Osteoblast (primary cell): ENCODE data around the gene OR14A16. TPM values are rescaled to one million over a fixed set of nuclear protein-coding genes. Genes with fewer than 3 reads are reported as not detected.

Source experiments
- DNase-seq: peaks from one replicate; pipeline ENCODE4 v3.0.0; 2011; ENCODE audit warnings: low spot score, mixed read lengths; ENCODE audit not compliant: insufficient read length; ENCODE audit errors: missing footprints
- H2AFZ ChIP-seq: 2 replicates; pipeline ENCODE4 v1.6.0; 2011; ENCODE audit warnings: mild to moderate bottlenecking, low read length
- H3K27ac ChIP-seq: 2 replicates; pipeline ENCODE4 v1.5.1; 2011; ENCODE audit warnings: mild to moderate bottlenecking, low read depth, low read length, moderate library complexity
- H3K27me3 ChIP-seq: 2 replicates; pipeline ENCODE4 v1.6.0; 2012; ENCODE audit warnings: mild to moderate bottlenecking, control low read depth, inconsistent platforms, low read length, moderate library complexity; ENCODE audit not compliant: insufficient read depth
- H3K36me3 ChIP-seq: 2 replicates; pipeline ENCODE4 v1.5.1; 2011; ENCODE audit warnings: mild to moderate bottlenecking, low read length, control low read depth, moderate library complexity; ENCODE audit not compliant: insufficient read depth
- H3K4me1 ChIP-seq: 2 replicates; pipeline ENCODE4 v1.5.1; 2011; ENCODE audit warnings: mild to moderate bottlenecking, low read length, control low read depth, moderate library complexity; ENCODE audit not compliant: insufficient read depth
- H3K4me2 ChIP-seq: 2 replicates; pipeline ENCODE4 v1.6.0; 2011; ENCODE audit warnings: mild to moderate bottlenecking, low read length; ENCODE audit not compliant: insufficient read depth
- H3K4me3 ChIP-seq: fragments of 200-600 bp; sonication (generic); 3 replicates; pipeline ENCODE4 v1.5.1; 2012; ENCODE audit warnings: mild to moderate bottlenecking, low read length, inconsistent platforms; ENCODE audit not compliant: insufficient read depth
- H3K79me2 ChIP-seq: 2 replicates; pipeline ENCODE4 v1.6.0; 2012; ENCODE audit warnings: mild to moderate bottlenecking, low read length, control low read depth, inconsistent platforms; ENCODE audit not compliant: insufficient read depth
- H3K9me3 ChIP-seq: 2 replicates; pipeline ENCODE4 v1.5.1; 2011; ENCODE audit warnings: low read depth, low read length, control low read depth
- H4K20me1 ChIP-seq: 2 replicates; pipeline ENCODE4 v1.6.0; 2012; ENCODE audit warnings: mild to moderate bottlenecking, low read length, control low read depth; ENCODE audit not compliant: insufficient read depth
- CTCF ChIP-seq: IDR thresholded peaks from 2 replicates; pipeline ENCODE4 v1.5.1; 2011; ENCODE audit warnings: mild to moderate bottlenecking, low read depth, low read length, moderate library complexity; ENCODE audit errors: extremely low read depth
- total RNA-seq: library from RNA; depleted of rRNA; stranded (reverse); fragments of >200 nt; gene quantifications from 2 replicates; pipeline ENCODE4 v1.2.3, GENCODE V29; 2012

The OR14A16 gene
- total RNA-seq, 1 donor = not detected

DNA sequence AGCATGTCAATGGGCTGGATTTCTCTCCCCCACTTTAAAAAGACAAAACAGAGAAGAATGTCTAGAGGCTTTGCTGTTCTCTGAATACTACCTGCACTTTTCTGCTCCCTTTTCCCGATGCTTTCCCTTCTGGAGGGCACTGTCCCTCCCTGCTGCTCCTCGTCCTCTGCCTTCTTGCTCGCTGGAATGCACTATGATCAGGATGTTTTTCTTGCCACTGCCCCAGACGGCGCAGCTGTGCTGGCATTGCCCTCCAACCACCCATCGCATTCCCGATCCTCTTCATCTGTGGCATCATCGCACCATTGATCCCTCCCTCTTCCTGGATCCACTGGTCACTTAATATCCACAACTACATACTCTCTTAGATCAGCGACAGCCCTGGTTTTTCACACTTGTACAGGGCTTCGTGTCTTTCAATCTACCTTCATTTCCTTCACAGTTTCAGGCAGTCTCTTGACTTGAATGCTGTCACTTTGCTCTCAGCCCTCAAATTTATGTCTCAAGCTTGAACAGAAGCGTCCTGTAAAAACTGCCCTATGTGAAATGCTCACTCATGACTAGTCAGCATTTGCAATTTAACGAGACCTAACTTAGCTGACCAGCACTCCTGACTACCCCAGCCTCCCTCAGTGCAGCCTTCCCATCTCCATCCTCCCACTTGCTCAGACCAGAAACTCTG is 21.2 kb upstream of the OR14A16 start:
- Histone ChIP-seq H3K27me3 (no peaks in the 10 kb centered on the region), H3K27ac (no peak overlapping the region), H3K4me2 (no peak overlapping the region), H3K36me3 (no peaks in the 10 kb centered on the region), H3K4me1 (no peaks in the 10 kb centered on the region), H3K9me3 (no peaks in the 10 kb centered on the region), H2AFZ (no peak overlapping the region), H3K4me3 (no peak overlapping the region), H4K20me1 (no peaks in the 10 kb centered on the region), H3K79me2 (no peaks in the 10 kb centered on the region)
- TF ChIP-seq CTCF = no peak
- no peak for DNase-seq

- Histone ChIP-seq H3K27me3 (no peaks in the 10 kb centered on the region), H3K79me2 (no peaks in the 10 kb centered on the region), H2AFZ (no peak overlapping the region), H3K4me1 (no peaks in the 10 kb centered on the region), H3K27ac (no peak overlapping the region), H3K4me2 (no peak overlapping the region), H4K20me1 (no peaks in the 10 kb centered on the region), H3K36me3 (no peaks in the 10 kb centered on the region), H3K4me3 (no peak overlapping the region), H3K9me3 (no peaks in the 10 kb centered on the region)
- no peak for TF ChIP-seq CTCF
- DNase-seq = no peak
Measured at GRCh38 chr1:247843411-247843810, 19.5 kb upstream of the OR14A16 start.

GRCh38 chr1:247841796-247842195 is 17.9 kb upstream of the OR14A16 start, which contains the start of gene OR11L1:
Gene OR11L1 (minus strand): TSS chr1:247841896. CDS start chr1:247841896, 0 bp downstream.
- Histone ChIP-seq H3K4me1 (no peaks in the 10 kb centered on the region), H4K20me1 (no peaks in the 10 kb centered on the region), H3K36me3 (no peaks in the 10 kb centered on the region), H3K27me3 (no peaks in the 10 kb centered on the region), H3K9me3 (no peaks in the 10 kb centered on the region), H2AFZ (no peak within 1 kb of the TSS), H3K27ac (no peak within 1 kb of the TSS), H3K79me2 (no peaks in the 10 kb centered on the region), H3K4me3 (no peak within 1 kb of the TSS), H3K4me2 (no peak within 1 kb of the TSS)
- TF ChIP-seq CTCF = no peak
- no peak for DNase-seq

DNA sequence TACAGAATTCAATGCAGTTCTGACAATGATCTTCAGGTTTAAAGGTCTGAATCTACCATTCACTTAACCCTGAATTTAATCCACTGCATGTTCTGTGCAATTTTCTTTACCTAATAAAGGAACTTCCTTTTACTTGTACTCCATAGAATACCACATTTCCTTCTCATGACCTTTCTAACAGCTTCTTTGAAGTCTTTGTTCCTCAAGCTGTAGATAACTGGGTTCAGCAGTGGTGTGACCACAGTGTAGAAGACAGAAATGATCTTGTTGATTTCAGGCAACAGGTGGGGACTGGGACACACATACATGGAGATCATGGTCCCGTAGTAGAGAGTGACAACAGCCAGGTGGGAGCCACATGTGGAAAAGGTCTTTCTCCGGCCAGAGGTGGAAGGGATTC is 16.9 kb upstream of the OR14A16 start:
- Histone ChIP-seq H3K4me2 (no peak overlapping the region), H3K9me3 (no peaks in the 10 kb centered on the region), H2AFZ (no peak overlapping the region), H3K36me3 (no peaks in the 10 kb centered on the region), H3K27me3 (no peaks in the 10 kb centered on the region), H3K27ac (no peak overlapping the region), H3K4me3 (no peak overlapping the region), H3K79me2 (no peaks in the 10 kb centered on the region), H3K4me1 (no peaks in the 10 kb centered on the region), H4K20me1 (no peaks in the 10 kb centered on the region)
- DNase-seq = no peak
- no peak for TF ChIP-seq CTCF
